GM12874 (cell line): Measurements from ENCODE around the gene CCL4.

Experiments
- CTCF ChIP-seq: IDR thresholded peaks from 2 replicates; pipeline ENCODE4 v1.5.1; 2011; ENCODE audit warnings: low read depth, mild to moderate bottlenecking, control low read depth, low read length, moderate library complexity; ENCODE audit not compliant: insufficient read depth

The CCL4 gene

GRCh38 chr17:36066365-36066985 lies 37.2 kb upstream of the CCL4 start:
- no peak for TF ChIP-seq CTCF

- TF ChIP-seq CTCF, result no peak
Observed at GRCh38 chr17:36068524-36068923, 35.1 kb upstream of the CCL4 start.

- TF ChIP-seq CTCF, result no peak
Observed at GRCh38 chr17:36069136-36069535, 34.5 kb upstream of the CCL4 start.

GRCh38 chr17:36070427-36070826 lies 33.2 kb upstream of the CCL4 start:
- no peak for TF ChIP-seq CTCF

GRCh38 chr17:36071751-36072150 lies 31.9 kb upstream of the CCL4 start:
- no peak for TF ChIP-seq CTCF

- peak; percentile 83 for TF ChIP-seq CTCF
Observed at GRCh38 chr17:36072431-36073121, 31.1 kb upstream of the CCL4 start.

- no peak for TF ChIP-seq CTCF
Observed at GRCh38 chr17:36074365-36074764, 29.3 kb upstream of the CCL4 start.
